ENCODE measurements around the gene AFAP1L1.
A peak's percentile ranks its signal among the peaks of the same experiment; 100 is the strongest.

The AFAP1L1 gene

DNA sequence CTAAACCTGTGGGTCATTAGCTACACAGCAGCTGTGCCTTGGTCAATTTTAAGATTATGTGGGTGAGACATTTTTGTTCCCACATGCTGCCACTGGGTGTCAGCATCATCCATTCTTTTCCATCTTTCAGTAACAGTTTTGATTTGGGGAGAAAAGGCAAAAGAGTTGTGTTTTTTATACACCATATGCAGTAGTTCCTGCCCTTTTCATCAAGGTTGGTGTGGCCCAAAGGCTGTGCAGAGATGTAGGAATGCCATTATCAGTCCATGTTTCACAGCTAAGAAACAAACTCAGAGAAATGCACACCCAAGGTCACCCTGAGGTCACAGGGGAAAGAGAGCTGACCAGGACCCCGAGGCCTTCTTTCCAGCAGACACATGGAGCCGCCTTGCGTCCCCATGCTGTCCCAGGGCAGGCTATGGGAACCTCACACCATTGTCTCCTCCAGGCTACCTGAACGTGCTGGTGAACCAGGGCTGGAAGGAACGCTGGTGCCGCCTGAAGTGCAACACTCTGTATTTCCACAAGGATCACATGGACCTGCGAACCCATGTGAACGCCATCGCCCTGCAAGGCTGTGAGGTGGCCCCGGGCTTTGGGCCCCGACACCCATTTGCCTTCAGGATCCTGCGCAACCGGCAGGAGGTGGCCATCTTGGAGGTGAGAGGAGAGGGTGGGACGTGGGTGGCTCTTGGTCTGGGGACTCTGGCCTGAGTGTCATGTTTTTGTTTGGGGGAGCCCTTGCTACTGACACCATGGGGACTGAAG is 45.8 kb downstream of the AFAP1L1 start:
- DNase-seq, result no peak

DNA sequence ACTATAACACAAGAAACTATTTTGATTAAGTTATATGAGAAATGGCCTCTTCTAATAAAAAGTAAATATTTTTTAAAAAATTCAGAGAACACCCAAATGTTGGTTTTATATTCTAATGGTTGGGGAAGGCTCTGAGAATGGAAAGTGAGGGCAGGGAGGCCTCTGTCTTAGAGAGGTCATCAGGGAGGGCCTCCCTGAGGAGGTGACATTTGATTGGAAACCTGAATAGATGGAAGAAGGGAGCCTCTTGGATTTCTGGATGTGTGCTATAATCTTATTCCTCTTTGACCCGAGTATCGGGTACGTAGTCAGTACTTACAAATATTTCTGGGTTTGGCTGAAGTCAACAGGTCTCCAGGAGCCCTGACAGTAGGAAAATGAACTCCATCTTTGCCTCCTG is 47.5 kb downstream of the AFAP1L1 start:
- no peak for DNase-seq

DNA sequence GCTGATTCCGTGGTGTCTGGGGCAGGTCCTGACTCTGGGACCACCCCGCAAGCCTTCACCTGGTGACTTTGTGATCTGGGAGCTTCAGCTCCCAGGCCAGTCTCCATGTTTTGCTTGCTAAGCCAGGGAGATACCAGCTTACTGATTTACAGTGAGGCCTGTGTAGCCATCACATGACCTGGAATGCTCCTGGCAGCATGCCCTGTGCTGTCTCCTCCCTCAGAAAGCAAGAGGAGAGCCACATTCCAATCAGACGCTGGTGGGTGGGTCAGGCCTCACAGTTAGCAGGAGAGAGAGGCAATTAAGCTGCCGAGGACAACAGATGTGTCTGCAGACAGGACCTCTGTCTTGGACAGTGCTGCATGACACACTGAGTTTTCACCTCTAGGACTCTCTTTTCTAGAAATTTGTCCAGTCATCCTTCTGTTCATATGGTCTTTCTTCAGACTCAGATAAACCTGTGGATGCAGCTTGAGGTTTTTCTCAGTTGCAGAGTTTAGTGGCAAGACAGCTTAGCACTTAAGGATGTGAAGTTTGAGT is 49.2 kb downstream of the AFAP1L1 start:
- DNase-seq, result peak; percentile 13

DNA sequence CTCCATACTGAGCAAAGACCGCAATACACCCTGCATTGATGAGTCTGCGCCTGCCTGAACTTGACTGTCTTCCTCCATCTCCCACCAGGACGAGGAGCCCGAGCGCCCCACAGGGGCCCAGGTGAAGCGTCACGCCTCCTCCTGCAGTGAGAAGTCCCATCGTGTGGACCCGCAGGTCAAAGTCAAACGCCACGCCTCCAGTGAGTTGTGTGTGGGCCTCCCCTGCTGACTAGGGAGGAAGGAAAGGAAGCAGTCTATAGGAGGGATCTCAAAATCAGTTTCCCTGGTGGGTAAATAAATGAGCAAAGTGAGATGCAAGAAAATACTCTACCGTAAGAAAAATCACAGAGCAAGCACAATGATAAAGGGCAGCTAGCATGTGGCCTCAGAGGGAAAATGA is 50.9 kb downstream of the AFAP1L1 start:
- DNase-seq, result no peak

DNA sequence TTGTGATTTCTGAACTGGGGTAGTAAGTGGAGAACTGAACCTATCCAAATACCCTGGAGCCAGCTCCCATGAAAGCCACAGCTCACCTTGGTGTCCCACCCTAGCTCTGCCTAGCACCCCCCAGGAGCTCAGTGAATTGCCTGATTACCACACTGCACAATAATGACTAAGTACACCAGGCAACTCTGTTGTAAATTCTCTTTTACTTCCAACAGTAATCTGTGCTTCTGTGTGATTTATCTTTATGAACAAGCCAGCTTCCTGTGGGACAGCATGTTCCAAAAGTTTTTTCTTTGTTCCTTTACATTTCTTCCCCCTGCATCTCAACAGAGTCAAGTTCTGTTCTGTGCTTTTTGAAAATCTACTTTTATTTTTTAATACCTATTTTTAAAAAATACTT is 51.6 kb downstream of the AFAP1L1 start:
- no peak for DNase-seq

DNA sequence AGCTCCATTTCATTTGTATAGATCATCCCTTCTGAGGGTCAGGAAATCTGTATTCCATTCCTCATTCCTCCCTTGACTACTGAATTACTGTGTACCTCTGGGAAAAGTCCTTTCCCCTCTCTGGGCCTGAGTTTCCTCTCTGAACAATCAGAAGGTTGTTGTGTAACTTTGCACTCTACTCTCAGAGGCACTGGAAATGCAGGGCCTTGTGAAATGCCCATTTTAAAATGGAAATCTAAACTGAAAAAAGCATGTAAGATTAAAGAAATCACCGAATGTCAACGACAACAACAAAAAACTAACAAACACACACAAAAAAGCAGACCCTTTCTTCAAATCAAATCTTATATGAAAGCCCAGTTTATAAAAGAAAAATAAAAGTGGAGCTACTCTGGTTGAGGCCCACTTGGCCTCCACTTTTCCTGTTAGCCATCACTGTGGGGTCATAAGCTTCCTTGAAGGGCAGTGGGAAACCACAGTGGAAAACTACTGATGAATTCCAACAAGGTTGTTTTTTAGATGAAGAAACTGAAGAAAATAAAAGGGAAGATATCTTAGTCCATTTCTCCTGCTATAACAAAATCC is 52.1 kb downstream of the AFAP1L1 start:
- no peak for DNase-seq

DNA sequence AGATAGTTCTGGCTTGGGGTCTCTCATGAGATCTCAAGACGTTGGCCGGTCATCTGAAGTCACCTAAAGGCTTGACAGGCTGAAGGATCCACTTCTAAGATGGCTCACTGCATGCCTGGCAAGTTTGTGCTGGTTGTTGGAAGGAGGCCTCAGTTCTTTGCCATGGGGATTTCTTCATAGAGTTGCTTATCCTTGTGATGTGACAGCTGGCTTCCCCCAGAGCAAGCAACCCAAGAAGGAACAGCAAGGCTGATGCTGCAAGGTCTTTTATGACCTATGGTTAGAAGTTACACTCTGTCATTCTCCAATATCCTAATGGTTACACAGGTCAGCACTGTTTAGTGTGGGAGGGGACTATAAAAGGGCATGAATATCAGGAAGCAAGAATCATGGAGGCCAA is 53.0 kb downstream of the AFAP1L1 start:
- DNase-seq, result no peak

DNA sequence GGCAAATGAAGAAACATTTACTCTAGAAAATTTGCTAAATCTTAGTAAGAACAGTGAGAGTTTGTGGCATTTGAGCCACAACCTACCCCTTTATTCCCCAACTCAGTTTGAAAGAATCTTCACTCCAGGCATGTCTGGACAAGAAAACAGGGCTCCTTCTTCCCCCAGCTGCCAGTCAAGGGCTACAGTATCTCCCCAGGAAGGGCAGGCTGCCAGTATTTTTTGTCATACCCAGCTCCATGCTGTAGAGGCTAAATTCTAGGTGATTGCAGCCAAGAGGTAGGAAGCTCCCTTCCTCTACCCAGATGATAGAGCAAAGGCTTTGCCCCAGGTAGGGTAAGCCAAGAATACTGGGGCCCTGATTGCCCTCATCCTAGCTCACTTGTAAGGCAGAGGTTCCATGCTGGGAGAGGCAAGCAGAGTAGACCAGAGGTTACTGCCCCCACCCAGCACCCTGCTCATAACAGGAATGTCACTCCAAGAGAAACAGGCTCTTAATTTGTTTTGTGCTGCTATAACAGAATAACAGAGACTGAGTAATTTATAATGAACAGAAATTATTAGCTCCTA is 53.6 kb downstream of the AFAP1L1 start:
- DNase-seq, result no peak

DNA sequence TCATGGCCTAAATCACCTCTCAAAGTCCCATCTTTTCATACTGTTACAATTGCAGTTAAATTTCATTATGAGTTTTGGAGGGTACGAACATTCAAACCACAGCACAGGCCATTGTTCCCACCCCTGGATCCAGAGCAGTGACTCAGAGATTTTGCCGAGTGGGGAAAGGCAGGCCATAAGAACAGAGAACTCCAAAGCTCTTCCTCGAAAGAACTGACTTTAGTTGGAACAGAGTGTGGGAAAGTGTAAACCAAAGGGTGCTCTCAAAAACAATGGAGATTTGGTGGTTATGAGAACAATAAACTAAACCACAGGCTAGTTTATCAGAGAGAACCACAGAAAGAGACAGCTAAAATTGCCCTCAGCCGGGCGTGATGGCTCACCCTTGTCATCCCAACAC is 54.2 kb downstream of the AFAP1L1 start:
- no peak for DNase-seq

DNA sequence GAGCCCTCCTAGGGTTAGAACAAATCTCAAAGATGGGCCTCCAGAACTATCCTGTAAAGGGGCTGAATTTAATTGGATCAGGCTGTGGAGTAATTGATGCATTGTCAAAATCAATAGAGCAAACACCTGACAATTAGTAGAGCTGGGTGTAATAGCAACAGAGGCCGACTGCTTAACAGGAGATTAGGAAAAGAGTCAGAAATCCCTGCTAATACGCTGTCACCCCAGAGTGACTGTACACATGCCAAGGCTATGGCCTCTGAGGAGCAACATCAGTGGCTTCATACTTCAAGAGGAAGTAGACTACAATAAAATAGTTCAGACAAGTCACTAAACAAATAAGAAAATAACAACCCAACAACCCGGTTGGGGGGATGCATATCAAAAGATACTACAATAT is 55.0 kb downstream of the AFAP1L1 start:
- no peak for DNase-seq

DNA sequence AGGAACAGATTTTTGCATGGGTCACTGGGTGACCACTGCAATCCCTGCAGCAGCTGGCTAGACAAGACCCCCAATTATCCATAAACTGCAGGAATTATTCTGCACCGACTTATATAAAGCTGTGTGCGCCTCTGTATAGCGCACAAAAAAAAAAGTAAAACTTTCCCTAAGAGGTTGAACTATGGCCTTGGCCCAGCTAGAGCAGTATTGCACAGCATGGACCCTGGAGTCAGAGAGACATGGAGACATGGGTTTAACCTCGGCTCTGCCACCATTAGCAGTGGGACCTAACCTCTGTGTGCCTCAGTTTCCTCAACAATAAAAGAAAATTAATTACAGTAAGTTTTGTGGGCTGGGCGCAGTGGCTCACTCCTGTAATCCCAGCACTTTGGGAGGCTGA is 56.5 kb downstream of the AFAP1L1 start:
- DNase-seq, result no peak

DNA sequence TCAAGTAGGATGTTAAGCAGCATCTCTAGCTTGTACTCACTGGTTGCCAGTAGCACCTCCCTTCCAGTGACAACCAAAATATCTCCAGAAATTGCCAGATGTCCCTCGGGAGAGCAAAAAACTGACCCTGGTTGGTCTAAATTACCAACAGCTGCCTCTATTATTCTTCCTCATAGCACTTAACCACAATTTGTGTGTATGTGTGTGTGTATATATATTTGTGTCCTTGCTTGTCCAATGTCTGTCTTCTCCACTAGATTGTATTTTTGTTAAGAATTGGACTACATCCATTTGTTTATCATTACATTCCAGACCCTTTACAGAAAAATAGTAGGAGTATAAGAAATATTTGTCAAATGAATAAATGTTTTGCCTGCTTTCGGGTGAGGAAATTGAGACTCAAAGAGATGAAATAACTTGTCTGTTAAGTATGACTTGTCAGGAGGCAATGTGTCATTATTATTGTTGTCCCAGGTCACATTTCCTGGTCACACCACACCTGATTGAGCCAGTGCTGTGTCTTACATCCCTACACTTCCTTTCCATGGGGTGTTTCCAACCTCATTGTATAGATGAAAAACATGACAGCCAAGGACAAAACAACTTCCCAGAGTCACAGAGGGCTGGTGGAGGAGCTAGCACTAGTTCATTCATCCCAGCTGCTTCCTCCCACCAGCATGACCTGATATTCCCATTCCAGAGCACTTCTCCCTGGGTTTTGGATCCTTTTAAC is 62.2 kb downstream of the AFAP1L1 start:
- no peak for DNase-seq

DNA sequence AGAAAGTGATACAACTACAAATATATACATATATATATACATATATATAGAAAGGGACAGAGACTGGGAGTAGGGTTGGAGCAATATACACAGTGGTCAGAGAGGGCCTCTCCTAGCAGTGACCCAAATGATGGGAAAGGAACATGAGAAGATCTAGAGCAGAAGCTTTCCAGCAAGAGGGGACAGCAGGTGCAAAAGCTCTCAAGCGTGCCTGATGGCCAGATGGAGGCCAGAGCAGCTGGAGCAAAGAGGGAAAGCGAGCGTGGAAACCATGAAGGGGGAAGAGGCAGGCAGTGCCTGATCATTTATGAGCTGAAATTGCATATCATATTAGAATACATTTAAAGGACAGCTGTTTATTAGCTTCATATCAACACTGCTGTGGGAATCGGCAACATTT is 66.1 kb downstream of the AFAP1L1 start:
- no peak for DNase-seq

DNA sequence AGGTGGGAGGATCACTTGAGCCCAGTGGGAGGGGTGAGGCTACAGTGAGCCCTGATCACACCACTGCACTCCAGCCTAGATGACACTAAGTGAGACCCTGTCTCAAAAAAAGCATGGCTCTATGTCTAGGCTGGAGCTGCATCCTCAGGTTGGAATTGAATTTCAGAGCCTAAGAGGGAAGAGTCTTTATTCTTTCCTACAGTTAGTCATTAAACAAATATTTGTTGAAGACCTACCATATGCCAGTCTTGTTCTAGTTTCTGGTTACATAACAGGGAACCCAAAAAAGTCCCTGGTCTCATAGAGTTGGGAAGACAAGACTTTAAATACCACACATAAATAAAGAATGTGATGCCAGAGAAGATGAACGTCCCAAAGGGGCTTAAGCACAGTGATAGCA is 66.7 kb downstream of the AFAP1L1 start:
- no peak for DNase-seq

DNA sequence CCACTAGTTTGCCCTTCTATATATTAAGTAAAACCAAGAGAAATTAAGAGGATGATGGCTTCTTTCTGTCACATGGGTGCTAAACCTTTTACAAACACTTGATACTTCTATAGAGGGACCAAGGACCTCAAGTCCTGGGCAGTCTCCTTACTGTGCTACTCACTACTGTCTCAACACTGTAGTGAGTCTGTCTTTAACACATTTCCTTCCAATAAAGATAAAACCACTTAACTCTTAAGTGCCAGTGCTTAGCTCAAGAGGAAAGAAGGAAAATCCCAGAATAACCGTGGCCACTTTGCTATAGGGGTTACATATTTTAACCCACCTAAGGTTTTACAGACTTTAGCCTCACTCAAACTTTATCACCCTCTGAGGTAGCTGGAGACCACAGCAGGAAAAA is 69.3 kb downstream of the AFAP1L1 start:
- no peak for DNase-seq

DNA sequence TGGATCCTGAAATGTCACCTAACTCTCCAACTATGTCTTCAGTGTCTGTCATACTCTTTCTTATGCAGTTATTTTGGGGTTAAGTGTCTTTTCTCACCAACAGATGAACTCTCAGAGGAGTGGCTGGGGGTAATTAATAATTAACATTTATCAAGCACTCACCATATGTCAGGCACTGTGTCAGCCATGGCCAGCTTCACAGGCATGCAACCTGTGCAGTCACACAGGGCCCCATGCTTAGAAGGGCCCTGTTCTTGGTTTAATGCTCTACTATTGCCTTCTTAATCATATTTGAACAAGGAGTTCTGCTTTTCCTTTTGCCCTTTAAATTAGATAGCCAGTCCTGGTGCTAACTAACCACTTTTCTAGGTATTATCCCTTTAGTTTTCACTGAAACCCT is 70.2 kb downstream of the AFAP1L1 start:
- DNase-seq, result no peak

DNA sequence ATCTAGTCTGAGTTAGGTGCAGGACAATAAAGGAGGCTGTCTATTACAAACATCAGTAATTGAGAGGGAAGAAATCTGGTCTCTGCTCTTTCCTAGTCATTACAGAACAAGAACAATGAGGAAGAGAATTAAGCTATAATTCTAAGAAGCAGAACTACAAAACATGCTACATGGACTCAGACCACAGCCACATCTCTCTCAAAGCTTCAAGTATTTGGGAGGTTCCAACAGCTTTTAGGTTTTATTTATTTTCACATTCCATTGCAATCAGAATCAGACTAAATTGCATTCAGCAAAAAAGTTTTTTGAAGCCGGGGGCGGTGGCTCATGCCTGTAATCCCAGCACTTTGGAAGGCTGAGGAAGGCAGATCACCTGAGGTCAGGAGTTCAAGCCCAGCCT is 72.5 kb downstream of the AFAP1L1 start:
- no peak for DNase-seq

DNA sequence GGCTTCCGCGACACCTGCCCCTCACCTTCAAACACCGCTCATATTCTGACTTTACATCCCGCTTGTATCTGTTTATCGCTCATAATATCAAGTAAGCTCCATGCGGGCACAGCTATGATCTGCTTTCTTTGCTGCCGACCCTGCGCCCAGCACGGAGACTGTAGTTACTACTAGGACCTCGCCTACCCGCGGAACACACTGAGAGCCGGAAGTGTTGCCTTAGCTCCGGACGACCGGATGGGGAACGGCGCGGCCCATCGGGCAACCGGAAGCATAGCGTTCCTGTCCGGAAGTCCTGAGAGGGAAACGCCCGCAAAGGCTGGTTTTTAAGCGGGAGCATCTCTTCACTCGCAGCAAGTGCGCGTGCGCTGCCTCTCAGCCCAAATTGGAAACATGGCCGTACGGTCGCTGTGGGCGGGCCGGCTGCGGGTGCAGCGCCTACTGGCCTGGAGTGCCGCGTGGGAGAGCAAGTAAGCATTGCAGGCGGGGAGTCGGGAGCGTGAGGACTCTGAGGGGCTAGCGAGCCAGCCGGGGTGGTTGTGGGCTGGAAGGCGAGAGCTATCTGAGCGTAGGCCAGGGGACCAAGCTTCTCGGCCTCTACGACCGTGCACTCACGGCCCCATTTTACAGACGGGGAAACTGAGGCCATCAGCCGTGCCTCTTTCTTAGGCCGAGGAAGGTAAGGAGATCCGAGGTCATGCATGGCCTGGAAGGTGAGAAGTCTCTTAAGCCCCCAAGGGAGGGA is 73.7 kb downstream of the AFAP1L1 start, which contains the start of gene GRPEL2:
GRPEL2 (plus strand) TSS at position 353 of the 745 bp plus-strand sequence; CDS start at position 394, 41 bp downstream.
- peak; percentile 72 for DNase-seq

DNA sequence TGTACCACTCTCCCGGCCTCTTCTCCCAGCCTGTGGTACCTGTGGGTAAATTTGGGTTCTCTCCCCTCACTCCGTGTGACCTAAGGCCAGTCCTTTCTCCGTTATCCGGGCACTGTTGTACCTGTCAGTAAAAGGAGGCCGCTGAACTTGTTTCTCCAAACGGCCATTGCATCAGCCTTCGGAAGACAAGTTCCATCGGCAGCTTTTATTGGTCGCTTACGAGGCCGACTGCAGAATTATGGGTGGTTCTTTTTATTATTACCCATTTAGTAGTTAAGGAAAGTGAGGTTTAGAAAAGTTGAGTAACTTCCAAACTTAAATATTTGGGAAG is 74.2 kb downstream of the AFAP1L1 start:
- no peak for DNase-seq

DNA sequence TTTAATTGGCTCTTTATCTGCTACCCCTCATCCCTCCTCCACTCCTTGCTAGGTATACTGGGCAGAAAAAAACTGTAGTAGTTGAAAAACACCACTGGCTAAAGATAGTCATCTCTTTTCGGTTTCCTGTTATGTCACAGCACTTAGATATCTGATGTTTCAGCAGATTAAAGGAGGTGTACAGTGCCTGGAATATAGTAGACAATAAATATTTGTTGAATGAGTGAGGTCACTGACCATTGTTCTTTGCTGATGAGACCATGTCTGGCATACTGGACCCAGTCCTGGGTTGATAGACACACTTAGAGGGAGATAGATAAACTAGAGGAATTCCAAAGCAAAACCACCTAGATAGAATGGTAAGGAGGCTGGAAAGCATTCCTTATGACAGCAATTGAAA is 76.9 kb downstream of the AFAP1L1 start:
- DNase-seq, result no peak

DNA sequence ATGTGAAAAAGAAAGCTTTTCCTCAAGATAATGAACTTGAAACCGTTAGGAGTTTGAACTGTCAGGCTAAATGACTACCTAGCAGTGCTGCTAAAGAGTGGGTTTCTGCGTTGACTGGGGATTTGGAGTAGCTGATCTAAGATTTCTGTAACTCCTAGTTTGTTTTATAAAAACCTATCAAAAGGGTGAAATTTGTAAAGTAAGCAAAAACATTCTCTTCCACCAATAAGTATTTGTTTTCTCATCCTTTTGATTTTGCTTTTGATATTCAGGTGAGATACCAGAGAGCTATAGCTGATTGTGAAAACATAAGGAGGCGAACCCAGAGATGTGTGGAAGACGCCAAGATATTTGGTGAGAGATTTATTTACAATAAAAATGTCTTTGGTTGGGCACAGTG is 77.7 kb downstream of the AFAP1L1 start:
- DNase-seq, result no peak

DNA sequence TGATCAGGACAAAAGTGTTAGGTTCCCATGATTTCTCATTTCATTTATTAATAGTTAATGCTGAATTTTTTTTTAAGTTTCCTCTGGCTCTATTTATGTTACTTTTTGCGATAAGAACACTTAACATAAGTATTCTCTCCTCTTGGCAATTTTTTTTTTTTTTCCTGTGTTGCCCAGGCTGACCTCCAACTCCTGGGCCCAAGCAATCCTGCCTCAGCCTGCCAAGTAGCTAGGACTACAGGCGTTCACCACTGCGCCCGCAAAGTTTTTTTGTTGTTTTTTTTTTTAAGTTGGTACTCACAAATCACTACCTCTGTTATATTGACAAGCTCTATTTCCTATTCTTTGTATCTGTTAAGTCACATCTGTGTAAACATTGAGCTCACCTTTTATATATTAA is 80.5 kb downstream of the AFAP1L1 start:
- DNase-seq, result no peak

DNA sequence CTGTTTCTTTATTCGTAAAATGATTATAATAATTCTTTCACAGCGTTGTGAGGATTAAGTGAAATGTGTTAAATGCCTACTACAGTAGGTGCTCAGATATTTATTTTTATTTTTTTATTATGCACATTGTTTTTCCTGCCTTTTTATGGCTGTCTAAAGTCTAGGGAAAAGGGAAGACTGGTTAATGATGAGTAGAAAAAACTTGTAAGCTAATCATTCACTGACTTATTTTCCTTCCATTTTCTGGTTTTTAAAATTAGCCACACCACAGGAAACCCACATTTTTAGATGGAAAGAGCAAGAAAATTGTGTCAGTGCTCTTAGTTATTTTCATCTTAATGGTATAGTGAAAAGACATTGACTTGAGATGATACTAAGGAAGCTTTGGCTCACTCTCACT is 82.3 kb downstream of the AFAP1L1 start:
- DNase-seq, result no peak

Data from cortex of kidney (tissue), 1 donor.